HG03558 (cell line): Measurements from ENCODE around the gene LPP.

Source experiments
- ATAC-seq: cut with Tn5 transposase; IDR thresholded peaks from one replicate; pipeline ENCODE4 v1.9.1; 2021; ENCODE audit warnings: moderate number of reproducible peaks; ENCODE audit not compliant: unreplicated experiment; ENCODE audit errors: extremely low read depth

LPP gene

GRCh38 chr3:188287762-188288505, 134.0 kb downstream of the LPP start:
- ATAC-seq, result no peak

GRCh38 chr3:188292251-188292650, 138.3 kb downstream of the LPP start:
- no peak for ATAC-seq

GRCh38 chr3:188292827-188293226, 138.9 kb downstream of the LPP start:
- no peak for ATAC-seq

- no peak for ATAC-seq
These were observed 140.2 kb downstream of the LPP start for GRCh38 chr3:188294113-188294512.

GRCh38 chr3:188294823-188295487, 141.0 kb downstream of the LPP start:
- ATAC-seq, result no peak

- no peak for ATAC-seq
These were observed 141.9 kb downstream of the LPP start for GRCh38 chr3:188295876-188296275.

GRCh38 chr3:188296761-188297612, 143.0 kb downstream of the LPP start:
- no peak for ATAC-seq

GRCh38 chr3:188298585-188298984, 144.6 kb downstream of the LPP start:
- no peak for ATAC-seq

GRCh38 chr3:188299068-188299467, 145.1 kb downstream of the LPP start:
- no peak for ATAC-seq

GRCh38 chr3:188299708-188300107, 145.8 kb downstream of the LPP start:
- no peak for ATAC-seq

GRCh38 chr3:188301147-188301546, 147.2 kb downstream of the LPP start:
- ATAC-seq, result no peak

- no peak for ATAC-seq
These were observed 149.4 kb downstream of the LPP start for GRCh38 chr3:188303286-188303799.

- ATAC-seq, result no peak
These were observed 149.9 kb downstream of the LPP start for GRCh38 chr3:188303823-188304222.

- no peak for ATAC-seq
These were observed 150.5 kb downstream of the LPP start for GRCh38 chr3:188304501-188304900.

GRCh38 chr3:188305220-188305619, 151.3 kb downstream of the LPP start:
- no peak for ATAC-seq

GRCh38 chr3:188306435-188307005, 152.6 kb downstream of the LPP start:
- ATAC-seq, result no peak

- ATAC-seq, result peak; percentile 96
These were observed 155.7 kb downstream of the LPP start for GRCh38 chr3:188309437-188310269.

GRCh38 chr3:188310270-188310710, 156.3 kb downstream of the LPP start:
- ATAC-seq, result no peak

- ATAC-seq, result no peak
These were observed 161.6 kb downstream of the LPP start for GRCh38 chr3:188315553-188315952.
